Activated T-cell treated with anti-CD3 and anti-CD28 coated beads, Interleukin-2, amount 50 U/mL, for 24 hours (primary cell): ENCODE measurements around the gene PROC.
A peak's percentile ranks its signal among the peaks of the same experiment; 100 is the strongest.

Experiments used
- DNase-seq: peaks from one replicate; pipeline ENCODE4 v3.0.0-alpha.2; 2020
- H3K27ac Mint-ChIP-seq: 2 replicates; pipeline ENCODE4 v1.8.0; 2020; ENCODE audit warnings: mild to moderate bottlenecking, mixed read lengths
- H3K27me3 Mint-ChIP-seq: 2 replicates; pipeline ENCODE4 v1.8.0; 2020; ENCODE audit warnings: mixed read lengths
- H3K36me3 Mint-ChIP-seq: 2 replicates; pipeline ENCODE4 v1.8.0; 2020; ENCODE audit warnings: low read depth, mixed read lengths
- H3K4me1 Mint-ChIP-seq: 2 replicates; pipeline ENCODE4 v1.8.0; 2020; ENCODE audit warnings: low read depth, mixed read lengths
- H3K4me3 Mint-ChIP-seq: 2 replicates; pipeline ENCODE4 v1.8.0; 2020; ENCODE audit warnings: mild to moderate bottlenecking, moderate library complexity, mixed read lengths
- H3K9me3 Mint-ChIP-seq: 2 replicates; pipeline ENCODE4 v1.8.0; 2020; ENCODE audit warnings: mixed read lengths

The PROC gene

DNA sequence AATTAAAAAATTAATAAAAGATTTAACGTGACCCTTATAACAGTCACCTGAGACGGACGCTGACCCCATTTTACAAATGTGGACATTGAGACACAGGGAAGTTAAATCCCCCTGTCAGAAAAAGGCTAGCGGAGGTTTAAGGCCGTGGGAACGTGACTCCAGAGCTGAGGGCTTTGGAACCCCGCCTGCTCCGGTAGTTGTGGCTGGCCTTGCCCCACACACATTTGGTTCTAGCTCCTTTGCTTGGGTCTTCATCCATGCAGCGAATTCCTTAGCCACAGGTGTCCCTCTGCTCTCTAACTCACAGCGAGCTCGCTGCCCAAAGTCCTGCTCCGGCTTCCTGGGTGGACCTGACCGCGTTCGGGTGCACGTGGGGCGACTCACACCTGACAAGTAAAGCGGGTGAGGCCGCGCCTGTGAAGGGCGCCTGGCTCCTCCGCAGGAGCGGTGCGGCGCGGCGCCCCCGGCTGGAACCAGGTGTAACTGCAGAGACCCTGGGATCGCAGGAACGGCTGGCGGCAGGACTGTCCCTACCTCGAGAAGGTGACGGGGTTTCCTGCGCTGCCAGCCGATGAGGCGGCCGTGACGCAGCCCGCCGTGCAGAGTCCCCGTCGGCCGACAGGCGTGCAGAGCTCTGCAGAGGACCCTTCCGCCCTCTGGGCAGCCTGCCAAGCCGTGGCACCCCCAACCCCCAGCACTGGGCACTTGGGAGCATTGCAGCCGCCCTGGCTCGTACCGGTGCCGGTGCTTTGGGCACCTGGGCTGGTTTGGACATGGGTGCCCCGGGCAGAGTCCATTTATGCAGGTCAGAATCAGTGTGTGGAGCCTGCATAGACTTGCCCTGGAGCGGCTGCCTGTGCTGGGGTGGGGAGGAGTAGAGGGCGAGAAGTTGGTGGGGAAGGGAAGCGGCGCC is 2.4 kb upstream of the PROC start:
- DNase-seq: peak; percentile 85
- Mint-ChIP-seq H3K36me3 (no peaks in the 10 kb centered on the region), H3K27me3 (peaks cover 29% of the 10 kb centered on the region)

DNA sequence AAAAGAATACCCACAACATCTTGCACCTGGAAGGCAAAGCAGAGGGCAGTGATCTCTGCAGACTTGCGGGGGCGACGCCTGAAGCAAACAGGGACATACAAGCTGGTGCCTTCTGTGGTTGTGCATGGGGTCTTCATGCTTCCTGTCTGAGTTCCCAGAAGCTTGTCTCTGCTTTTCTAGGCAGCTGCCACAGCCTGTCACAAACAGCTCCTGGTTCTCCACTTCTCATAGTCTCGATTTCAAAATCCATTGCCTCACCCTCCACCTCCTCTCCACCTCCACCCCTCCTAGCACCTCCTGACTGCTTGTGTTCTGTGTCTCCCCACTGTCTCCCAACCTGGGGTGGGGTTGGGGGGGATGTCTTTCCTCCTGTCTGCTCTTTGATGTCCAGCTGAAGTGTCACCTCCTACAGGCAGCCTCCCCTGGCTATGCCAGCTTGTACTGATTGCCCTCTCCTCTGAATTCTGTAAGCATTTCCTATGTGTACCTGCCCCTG is 1.7 kb upstream of the PROC start:
- H3K9me3 Mint-ChIP-seq: no peaks in the 10 kb centered on the region
- no peaks in the 10 kb centered on the region for H3K36me3 Mint-ChIP-seq
- H3K4me3 Mint-ChIP-seq: peak overlapping the region; percentile 67
- peaks cover 36% of the 10 kb centered on the region for H3K27me3 Mint-ChIP-seq
- H3K4me1 Mint-ChIP-seq: peaks cover 31% of the 10 kb centered on the region
- no peak for DNase-seq
- H3K27ac Mint-ChIP-seq: no peak overlapping the region

More for the DNA sequence above, 2.4 kb upstream of the PROC start:
- Mint-ChIP-seq H3K9me3 (no peaks in the 10 kb centered on the region), H3K4me3 (peak overlapping the region; percentile 67), H3K27ac (peak overlapping the region; percentile 66), H3K4me1 (peaks cover 38% of the 10 kb centered on the region)

DNA sequence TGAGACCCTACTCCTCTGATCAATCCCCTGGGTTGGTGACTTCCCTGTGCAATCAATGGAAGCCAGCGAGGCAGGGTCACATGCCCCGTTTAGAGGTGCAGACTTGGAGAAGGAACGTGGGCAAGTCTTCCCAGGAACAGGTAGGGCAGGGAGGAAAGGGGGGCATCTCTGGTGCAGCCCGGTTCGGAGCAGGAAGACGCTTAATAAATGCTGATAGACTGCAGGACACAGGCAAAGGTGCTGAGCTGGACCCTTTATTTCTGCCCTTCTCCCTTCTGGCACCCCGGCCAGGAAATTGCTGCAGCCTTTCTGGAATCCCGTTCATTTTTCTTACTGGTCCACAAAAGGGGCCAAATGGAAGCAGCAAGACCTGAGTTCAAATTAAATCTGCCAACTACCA is 821 bp upstream of the PROC start:
- H3K4me3 Mint-ChIP-seq: no peak overlapping the region
- peaks cover 45% of the 10 kb centered on the region for H3K27me3 Mint-ChIP-seq
- H3K4me1 Mint-ChIP-seq: peaks cover 24% of the 10 kb centered on the region
- H3K36me3 Mint-ChIP-seq: no peaks in the 10 kb centered on the region
- no peak for DNase-seq
- H3K9me3 Mint-ChIP-seq: no peaks in the 10 kb centered on the region
- H3K27ac Mint-ChIP-seq: no peak overlapping the region

DNA sequence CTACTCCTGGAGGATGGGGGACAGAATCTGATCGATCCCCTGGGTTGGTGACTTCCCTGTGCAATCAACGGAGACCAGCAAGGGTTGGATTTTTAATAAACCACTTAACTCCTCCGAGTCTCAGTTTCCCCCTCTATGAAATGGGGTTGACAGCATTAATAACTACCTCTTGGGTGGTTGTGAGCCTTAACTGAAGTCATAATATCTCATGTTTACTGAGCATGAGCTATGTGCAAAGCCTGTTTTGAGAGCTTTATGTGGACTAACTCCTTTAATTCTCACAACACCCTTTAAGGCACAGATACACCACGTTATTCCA is 844 bp downstream of the PROC start:
- Mint-ChIP-seq H3K4me1 (peaks cover 29% of the 10 kb centered on the region), H3K36me3 (no peaks in the 10 kb centered on the region), H3K27me3 (peaks cover 57% of the 10 kb centered on the region), H3K9me3 (no peaks in the 10 kb centered on the region), H3K4me3 (no peak overlapping the region), H3K27ac (no peak overlapping the region)
- no peak for DNase-seq

DNA sequence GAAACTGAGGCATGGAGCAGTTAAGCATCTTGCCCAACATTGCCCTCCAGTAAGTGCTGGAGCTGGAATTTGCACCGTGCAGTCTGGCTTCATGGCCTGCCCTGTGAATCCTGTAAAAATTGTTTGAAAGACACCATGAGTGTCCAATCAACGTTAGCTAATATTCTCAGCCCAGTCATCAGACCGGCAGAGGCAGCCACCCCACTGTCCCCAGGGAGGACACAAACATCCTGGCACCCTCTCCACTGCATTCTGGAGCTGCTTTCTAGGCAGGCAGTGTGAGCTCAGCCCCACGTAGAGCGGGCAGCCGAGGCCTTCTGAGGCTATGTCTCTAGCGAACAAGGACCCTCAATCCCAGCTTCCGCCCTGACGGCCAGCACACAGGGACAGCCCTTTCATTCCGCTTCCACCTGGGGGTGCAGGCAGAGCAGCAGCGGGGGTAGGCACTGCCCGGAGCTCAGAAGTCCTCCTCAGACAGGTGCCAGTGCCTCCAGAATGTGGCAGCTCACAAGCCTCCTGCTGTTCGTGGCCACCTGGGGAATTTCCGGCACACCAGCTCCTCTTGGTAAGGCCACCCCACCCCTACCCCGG is 1.3 kb downstream of the PROC start:
- DNase-seq: no peak
- Mint-ChIP-seq H3K27ac (no peak overlapping the region), H3K4me1 (peaks cover 29% of the 10 kb centered on the region), H3K4me3 (no peak overlapping the region), H3K27me3 (peaks cover 58% of the 10 kb centered on the region), H3K9me3 (no peaks in the 10 kb centered on the region), H3K36me3 (no peaks in the 10 kb centered on the region)

DNA sequence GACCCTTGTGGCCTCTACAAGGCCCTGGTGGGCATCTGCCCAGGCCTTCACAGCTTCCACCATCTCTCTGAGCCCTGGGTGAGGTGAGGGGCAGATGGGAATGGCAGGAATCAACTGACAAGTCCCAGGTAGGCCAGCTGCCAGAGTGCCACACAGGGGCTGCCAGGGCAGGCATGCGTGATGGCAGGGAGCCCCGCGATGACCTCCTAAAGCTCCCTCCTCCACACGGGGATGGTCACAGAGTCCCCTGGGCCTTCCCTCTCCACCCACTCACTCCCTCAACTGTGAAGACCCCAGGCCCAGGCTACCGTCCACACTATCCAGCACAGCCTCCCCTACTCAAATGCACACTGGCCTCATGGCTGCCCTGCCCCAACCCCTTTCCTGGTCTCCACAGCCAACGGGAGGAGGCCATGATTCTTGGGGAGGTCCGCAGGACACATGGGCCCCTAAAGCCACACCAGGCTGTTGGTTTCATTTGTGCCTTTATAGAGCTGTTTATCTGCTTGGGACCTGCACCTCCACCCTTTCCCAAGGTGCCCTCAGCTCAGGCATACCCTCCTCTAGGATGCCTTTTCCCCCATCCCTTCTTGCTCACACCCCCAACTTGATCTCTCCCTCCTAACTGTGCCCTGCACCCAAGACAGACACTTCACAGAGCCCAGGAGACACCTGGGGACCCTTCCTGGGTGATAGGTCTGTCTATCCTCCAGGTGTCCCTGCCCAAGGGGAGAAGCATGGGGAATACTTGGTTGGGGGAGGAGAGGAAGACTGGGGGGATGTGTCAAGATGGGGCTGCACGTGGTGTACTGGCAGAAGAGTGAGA is 2.0 kb downstream of the PROC start:
- DNase-seq: no peak
- no peaks in the 10 kb centered on the region for H3K9me3 Mint-ChIP-seq
- H3K4me3 Mint-ChIP-seq: no peak overlapping the region
- H3K27ac Mint-ChIP-seq: no peak overlapping the region
- peaks cover 29% of the 10 kb centered on the region for H3K4me1 Mint-ChIP-seq
- peaks cover 61% of the 10 kb centered on the region for H3K27me3 Mint-ChIP-seq
- no peaks in the 10 kb centered on the region for H3K36me3 Mint-ChIP-seq

DNA sequence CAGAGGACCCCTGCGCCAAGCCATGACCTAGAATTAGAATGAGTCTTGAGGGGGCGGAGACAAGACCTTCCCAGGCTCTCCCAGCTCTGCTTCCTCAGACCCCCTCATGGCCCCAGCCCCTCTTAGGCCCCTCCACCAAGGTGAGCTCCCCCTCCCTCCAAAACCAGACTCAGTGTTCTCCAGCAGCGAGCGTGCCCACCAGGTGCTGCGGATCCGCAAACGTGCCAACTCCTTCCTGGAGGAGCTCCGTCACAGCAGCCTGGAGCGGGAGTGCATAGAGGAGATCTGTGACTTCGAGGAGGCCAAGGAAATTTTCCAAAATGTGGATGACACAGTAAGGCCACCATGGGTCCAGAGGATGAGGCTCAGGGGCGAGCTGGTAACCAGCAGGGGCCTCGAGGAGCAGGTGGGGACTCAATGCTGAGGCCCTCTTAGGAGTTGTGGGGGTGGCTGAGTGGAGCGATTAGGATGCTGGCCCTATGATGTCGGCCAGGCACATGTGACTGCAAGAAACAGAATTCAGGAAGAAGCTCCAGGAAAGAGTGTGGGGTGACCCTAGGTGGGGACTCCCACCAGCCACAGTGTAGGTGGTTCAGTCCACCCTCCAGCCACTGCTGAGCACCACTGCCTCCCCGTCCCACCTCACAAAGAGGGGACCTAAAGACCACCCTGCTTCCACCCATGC is 3.0 kb downstream of the PROC start:
- Mint-ChIP-seq H3K27ac (no peak overlapping the region), H3K36me3 (no peaks in the 10 kb centered on the region), H3K27me3 (peaks cover 67% of the 10 kb centered on the region), H3K4me1 (peaks cover 22% of the 10 kb centered on the region), H3K4me3 (no peak overlapping the region), H3K9me3 (no peaks in the 10 kb centered on the region)
- DNase-seq: no peak

DNA sequence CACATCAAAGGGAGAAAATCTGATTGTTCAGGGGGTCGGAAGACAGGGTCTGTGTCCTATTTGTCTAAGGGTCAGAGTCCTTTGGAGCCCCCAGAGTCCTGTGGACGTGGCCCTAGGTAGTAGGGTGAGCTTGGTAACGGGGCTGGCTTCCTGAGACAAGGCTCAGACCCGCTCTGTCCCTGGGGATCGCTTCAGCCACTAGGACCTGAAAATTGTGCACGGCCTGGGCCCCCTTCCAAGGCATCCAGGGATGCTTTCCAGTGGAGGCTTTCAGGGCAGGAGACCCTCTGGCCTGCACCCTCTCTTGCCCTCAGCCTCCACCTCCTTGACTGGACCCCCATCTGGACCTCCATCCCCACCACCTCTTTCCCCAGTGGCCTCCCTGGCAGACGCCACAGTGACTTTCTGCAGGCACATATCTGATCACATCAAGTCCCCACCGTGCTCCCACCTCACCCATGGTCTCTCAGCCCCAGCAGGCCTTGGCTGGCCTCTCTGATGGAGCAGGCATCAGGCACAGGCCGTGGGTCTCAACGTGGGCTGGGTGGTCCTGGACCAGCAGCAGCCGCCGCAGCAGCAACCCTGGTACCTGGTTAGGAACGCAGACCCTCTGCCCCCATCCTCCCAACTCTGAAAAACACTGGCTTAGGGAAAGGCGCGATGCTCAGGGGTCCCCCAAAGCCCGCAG is 3.8 kb downstream of the PROC start:
- Mint-ChIP-seq H3K27ac (no peak overlapping the region), H3K36me3 (no peaks in the 10 kb centered on the region), H3K9me3 (no peaks in the 10 kb centered on the region), H3K27me3 (peaks cover 67% of the 10 kb centered on the region), H3K4me3 (no peak overlapping the region), H3K4me1 (peaks cover 15% of the 10 kb centered on the region)
- DNase-seq: no peak

DNA sequence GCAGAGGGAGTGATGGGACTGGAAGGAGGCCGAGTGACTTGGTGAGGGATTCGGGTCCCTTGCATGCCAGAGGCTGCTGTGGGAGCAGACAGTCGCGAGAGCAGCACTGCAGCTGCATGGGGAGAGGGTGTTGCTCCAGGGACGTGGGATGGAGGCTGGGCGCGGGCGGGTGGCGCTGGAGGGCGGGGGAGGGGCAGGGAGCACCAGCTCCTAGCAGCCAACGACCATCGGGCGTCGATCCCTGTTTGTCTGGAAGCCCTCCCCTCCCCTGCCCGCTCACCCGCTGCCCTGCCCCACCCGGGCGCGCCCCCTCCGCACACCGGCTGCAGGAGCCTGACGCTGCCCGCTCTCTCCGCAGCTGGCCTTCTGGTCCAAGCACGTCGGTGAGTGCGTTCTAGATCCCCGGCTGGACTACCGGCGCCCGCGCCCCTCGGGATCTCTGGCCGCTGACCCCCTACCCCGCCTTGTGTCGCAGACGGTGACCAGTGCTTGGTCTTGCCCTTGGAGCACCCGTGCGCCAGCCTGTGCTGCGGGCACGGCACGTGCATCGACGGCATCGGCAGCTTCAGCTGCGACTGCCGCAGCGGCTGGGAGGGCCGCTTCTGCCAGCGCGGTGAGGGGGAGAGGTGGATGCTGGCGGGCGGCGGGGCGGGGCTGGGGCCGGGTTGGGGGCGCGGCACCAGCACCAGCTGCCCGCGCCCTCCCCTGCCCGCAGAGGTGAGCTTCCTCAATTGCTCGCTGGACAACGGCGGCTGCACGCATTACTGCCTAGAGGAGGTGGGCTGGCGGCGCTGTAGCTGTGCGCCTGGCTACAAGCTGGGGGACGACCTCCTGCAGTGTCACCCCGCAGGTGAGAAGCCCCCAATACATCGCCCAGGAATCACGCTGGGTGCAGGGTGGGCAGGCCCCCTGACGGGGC is 4.6 kb downstream of the PROC start:
- no peak for DNase-seq
- H3K4me1 Mint-ChIP-seq: peaks cover 11% of the 10 kb centered on the region
- no peaks in the 10 kb centered on the region for H3K36me3 Mint-ChIP-seq
- H3K4me3 Mint-ChIP-seq: peak overlapping the region; percentile 46
- H3K9me3 Mint-ChIP-seq: no peaks in the 10 kb centered on the region
- no peak overlapping the region for H3K27ac Mint-ChIP-seq
- peaks cover 60% of the 10 kb centered on the region for H3K27me3 Mint-ChIP-seq

DNA sequence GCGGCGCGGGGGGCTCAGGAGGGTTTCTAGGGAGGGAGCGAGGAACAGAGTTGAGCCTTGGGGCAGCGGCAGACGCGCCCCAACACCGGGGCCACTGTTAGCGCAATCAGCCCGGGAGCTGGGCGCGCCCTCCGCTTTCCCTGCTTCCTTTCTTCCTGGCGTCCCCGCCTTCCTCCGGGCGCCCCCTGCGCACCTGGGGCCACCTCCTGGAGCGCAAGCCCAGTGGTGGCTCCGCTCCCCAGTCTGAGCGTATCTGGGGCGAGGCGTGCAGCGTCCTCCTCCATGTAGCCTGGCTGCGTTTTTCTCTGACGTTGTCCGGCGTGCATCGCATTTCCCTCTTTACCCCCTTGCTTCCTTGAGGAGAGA is 5.2 kb downstream of the PROC start:
- no peaks in the 10 kb centered on the region for H3K36me3 Mint-ChIP-seq
- peaks cover 11% of the 10 kb centered on the region for H3K4me1 Mint-ChIP-seq
- DNase-seq: no peak
- no peak overlapping the region for H3K27ac Mint-ChIP-seq
- H3K4me3 Mint-ChIP-seq: peak overlapping the region; percentile 33
- H3K9me3 Mint-ChIP-seq: no peaks in the 10 kb centered on the region
- peaks cover 55% of the 10 kb centered on the region for H3K27me3 Mint-ChIP-seq

DNA sequence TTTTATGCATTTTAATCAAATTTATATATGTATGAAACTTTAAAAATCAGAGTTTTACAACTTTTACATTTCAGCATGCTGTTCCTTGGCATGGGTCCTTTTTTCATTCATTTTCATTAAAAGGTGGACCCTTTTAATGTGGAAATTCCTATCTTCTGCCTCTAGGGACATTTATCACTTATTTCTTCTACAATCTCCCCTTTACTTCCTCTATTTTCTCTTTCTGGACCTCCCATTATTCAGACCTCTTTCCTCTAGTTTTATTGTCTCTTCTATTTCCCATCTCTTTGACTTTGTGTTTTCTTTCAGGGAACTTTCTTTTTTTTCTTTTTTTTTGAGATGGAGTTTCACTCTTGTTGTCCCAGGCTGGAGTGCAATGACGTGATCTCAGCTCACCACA is 5.7 kb downstream of the PROC start:
- no peaks in the 10 kb centered on the region for H3K36me3 Mint-ChIP-seq
- H3K27me3 Mint-ChIP-seq: peaks cover 55% of the 10 kb centered on the region
- no peaks in the 10 kb centered on the region for H3K9me3 Mint-ChIP-seq
- no peak for DNase-seq
- H3K4me3 Mint-ChIP-seq: peak overlapping the region; percentile 33
- H3K4me1 Mint-ChIP-seq: peaks cover 11% of the 10 kb centered on the region
- H3K27ac Mint-ChIP-seq: no peak overlapping the region

DNA sequence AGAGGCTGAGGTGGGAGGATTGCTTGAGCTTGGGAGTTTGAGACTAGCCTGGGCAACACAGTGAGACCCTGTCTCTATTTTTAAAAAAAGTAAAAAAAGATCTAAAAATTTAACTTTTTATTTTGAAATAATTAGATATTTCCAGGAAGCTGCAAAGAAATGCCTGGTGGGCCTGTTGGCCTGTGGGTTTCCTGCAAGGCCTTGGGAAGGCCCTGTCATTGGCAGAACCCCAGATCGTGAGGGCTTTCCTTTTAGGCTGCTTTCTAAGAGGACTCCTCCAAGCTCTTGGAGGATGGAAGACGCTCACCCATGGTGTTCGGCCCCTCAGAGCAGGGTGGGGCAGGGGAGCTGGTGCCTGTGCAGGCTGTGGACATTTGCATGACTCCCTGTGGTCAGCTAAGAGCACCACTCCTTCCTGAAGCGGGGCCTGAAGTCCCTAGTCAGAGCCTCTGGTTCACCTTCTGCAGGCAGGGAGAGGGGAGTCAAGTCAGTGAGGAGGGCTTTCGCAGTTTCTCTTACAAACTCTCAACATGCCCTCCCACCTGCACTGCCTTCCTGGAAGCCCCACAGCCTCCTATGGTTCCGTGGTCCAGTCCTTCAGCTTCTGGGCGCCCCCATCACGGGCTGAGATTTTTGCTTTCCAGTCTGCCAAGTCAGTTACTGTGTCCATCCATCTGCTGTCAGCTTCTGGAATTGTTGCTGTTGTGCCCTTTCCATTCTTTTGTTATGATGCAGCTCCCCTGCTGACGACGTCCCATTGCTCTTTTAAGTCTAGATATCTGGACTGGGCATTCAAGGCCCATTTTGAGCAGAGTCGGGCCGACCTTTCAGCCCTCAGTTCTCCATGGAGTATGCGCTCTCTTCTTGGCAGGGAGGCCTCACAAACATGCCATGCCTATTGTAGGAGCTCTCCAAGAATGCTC is 6.6 kb downstream of the PROC start:
- DNase-seq: no peak
- H3K4me3 Mint-ChIP-seq: no peak overlapping the region
- peaks cover 11% of the 10 kb centered on the region for H3K4me1 Mint-ChIP-seq
- H3K9me3 Mint-ChIP-seq: no peaks in the 10 kb centered on the region
- peaks cover 55% of the 10 kb centered on the region for H3K27me3 Mint-ChIP-seq
- H3K27ac Mint-ChIP-seq: no peak overlapping the region
- no peaks in the 10 kb centered on the region for H3K36me3 Mint-ChIP-seq
